GM18498 (cell line): ENCODE data around the gene SPRED3.
"Not testable (repeated sequence)": the region's sequence is repeated elsewhere in the genome, so short reads cannot be mapped to it uniquely, and the experiment has no call there.

Source experiments
- ATAC-seq: cut with Tn5 transposase; IDR thresholded peaks from one replicate; pipeline ENCODE4 v1.9.1; 2021; ENCODE audit warnings: mild to moderate bottlenecking, moderate library complexity; ENCODE audit not compliant: unreplicated experiment

SPRED3 gene

DNA sequence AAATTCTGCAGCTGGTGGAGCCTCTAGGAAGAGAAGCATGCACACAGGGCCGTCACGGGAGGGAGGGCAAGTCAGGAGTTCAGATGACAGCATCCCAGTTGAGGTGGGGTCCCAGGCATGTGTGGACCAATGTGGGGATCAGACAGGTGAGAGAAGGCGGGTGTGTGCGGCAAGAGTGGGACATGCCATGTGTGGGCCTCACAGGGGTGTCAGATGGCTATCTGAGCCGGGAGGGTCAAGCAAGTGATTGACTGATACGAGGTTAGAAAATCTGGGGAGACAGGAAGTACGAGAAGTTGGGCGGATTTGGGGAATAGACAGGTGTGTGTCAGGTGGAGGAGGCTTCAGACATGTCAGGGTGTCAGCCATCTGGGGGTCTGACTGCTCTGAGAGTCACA, 28.6 kb downstream of the SPRED3 start:
- ATAC-seq: no peak

DNA sequence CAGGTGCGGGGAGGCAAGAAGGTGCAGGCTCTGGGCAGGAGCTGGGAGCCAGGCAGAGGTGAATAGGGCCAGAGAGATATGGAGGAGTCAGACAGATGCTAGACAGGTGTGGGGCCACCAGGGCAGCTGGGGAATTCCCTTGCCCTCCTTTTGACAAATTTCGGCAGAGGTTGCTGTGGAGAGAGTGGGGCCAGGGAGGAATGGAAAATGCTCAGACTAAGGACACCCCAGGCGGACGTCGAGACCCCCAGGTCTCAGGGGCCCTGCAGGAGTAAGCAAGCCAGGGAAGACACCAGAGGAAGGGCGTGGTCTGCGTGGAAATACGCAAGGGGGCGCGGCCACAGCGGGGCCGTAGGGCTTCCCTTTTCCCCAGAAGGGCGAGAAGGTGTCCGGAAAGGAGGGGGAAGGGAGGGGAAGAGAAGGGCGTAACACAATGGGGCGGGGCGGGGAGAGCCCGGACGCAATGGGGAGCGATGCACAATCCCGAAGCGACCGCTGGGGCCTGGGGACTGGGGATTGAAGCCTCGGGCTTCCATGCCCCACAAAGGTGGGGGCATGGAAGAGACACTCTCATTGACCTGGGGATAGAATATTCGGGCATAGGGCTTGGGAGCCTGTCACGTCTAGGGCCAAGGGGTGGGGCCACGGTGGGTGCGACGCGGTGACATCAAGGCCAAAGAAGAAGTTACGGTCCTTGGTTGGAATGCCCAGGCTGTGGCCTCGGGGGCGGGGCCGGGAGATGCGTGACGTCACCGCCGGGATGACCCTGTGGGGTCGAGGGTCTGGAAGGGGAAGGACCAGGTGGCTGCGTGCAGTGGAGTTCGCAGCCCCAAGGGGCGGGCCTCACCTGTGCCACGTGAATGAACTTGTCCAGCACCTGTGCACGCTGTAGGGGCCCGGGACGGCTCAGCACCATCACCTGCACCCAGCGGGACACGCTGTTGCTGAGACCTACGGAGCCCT, 29.3 kb downstream of the SPRED3 start:
- ATAC-seq: no peak

GRCh38 chr19:38420935-38421334, 32.4 kb downstream of the SPRED3 start:
- no peak for ATAC-seq

DNA sequence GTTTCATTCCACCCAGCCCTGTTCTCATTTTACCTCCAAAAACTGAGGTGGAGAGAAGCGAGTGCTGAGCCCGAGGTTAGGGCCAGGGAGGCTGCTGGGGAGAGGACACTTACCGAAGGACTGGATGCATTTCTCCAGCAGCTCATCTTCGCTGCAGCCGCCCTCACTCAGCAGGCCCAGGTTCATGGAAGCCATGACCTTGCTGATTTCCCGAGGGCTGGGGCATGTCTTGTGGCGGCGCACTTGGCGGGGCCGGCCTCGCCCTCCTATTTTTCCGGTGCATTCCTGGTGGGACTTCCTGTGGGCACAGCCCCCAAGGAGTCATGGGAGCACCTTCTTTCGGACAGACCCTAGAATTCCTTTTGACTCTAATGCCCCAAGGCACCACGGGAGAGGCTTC, 33.4 kb downstream of the SPRED3 start:
- no peak for ATAC-seq

DNA sequence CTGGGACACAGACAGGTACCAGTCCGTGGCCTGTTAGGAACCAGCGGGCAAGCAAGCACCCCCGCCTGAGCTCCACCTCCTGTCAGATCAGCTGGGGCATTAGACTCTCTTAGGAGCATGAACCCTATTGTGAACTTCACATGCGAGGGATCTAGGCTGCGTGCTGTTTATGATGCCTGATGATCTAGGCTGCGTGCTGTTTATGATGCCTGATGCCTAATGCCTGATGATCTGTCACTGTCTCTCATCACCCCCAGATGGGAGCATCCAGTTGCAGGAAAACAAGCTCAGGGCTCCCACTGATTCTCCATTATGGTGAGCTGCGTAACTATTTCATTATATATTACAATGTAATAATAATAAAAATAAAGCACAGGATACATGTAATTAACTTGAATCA, 33.9 kb downstream of the SPRED3 start:
- ATAC-seq: no peak

GRCh38 chr19:38424272-38424671, 35.8 kb downstream of the SPRED3 start:
- no peak for ATAC-seq

DNA sequence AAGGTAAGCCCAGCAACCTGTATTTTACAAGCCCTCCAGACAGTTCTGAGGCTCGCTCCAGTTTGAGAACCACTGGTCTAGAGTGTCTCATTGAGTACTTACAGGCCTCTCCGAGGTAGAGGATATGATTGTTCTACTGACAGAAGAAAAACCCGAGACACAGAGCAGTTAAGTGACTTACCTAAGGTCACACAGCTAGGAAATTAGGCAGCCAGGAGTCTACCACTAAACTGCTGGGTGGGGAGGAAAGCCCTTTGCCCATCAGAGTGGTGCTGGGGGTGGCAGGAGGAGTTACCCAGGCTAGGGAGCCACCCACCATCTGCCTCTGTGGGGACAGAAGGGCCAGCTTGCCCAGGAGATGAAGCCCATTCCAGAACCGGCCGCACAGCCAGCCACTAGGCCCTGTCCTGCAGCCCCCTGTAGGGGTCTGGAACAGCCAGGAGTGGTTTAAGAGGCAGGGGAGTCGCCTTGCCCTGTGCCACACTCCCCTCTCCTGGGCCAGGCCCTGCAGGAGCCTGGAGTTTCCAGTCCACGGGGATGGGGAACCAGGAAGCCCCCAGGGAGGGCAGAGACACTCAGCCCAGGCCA, 36.8 kb downstream of the SPRED3 start:
- no peak for ATAC-seq

DNA sequence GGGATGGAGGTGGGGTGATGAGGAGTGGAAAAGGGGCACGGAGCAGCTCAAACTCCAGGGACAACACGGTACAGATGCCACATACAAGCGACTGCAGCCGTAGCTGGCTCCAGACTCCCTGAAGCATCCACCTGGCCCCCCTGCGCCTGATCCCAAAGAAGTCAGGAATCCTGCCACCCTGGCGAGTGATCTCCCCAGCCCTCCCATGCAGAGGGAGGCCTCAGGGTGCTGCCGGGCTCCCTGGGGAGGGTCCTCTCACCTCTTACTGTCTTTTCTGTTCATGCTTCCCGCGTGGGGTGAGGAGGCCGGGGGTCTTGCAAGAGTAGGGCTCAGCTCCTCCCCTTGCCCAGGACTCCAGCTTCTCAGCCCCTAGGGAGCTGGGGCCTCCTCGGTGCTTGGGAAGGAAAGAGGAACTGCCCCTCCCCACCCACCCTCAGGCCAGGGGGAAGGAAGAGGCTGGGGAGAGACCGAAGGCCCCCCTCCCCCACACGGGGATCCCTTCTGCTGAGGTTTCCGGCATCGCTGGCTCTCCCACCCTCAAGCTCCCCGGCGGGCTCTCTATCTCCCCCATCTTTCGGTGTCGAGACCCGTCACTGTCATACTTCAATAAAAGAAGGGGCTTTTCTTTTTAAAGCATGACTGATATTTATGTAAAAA, 37.4 kb downstream of the SPRED3 start, which contains the start of gene RASGRP4:
RASGRP4 (minus strand) TSS at position 410 of the 657 bp plus-strand sequence; CDS start at position 282, 128 bp downstream.
- no peak for ATAC-seq

- ATAC-seq: not testable (repeated sequence)
Measured at GRCh38 chr19:38427035-38427677, 38.7 kb downstream of the SPRED3 start.

GRCh38 chr19:38429055-38429810, 40.7 kb downstream of the SPRED3 start:
- no peak for ATAC-seq

GRCh38 chr19:38429811-38430156, 41.3 kb downstream of the SPRED3 start:
- no peak for ATAC-seq

- no peak for ATAC-seq
Measured at GRCh38 chr19:38430931-38431330, 42.4 kb downstream of the SPRED3 start.

GRCh38 chr19:38433268-38433733, 44.8 kb downstream of the SPRED3 start, which contains the start of gene RYR1:
TSS of gene RYR1 (plus strand) at chr19:38433691. CDS start at chr19:38433830, 139 bp downstream.
- no peak for ATAC-seq

DNA sequence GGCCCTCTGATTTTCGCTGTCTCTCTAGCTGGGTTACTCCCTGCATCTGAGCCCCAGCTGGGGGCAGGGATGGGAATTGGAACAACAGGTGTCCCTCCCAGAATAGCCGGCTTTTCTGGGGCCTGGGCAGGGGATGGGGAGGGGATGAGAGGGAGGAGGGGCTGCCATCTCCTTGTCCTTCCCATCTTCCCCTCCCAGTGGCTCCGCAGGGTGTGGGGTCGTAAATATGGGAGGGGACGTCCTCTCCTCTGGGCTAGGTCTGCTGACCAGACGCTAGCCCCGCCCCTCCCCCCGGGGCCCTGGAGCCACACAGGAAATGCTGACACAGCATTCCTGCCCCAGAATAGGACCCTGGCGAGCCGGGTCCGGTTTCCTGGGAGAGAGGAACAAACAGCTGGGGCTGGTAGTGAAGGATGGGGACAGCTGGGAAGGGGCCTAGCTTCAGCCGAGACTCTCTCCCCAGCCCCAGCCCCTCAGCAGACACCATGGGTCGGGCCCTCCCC, 46.1 kb downstream of the SPRED3 start:
- ATAC-seq: no peak

GRCh38 chr19:38437295-38437694, 48.8 kb downstream of the SPRED3 start:
- ATAC-seq: no peak

GRCh38 chr19:38437917-38438316, 49.4 kb downstream of the SPRED3 start:
- ATAC-seq: no peak

- no peak for ATAC-seq
Measured at GRCh38 chr19:38440592-38440991, 52.1 kb downstream of the SPRED3 start.

DNA sequence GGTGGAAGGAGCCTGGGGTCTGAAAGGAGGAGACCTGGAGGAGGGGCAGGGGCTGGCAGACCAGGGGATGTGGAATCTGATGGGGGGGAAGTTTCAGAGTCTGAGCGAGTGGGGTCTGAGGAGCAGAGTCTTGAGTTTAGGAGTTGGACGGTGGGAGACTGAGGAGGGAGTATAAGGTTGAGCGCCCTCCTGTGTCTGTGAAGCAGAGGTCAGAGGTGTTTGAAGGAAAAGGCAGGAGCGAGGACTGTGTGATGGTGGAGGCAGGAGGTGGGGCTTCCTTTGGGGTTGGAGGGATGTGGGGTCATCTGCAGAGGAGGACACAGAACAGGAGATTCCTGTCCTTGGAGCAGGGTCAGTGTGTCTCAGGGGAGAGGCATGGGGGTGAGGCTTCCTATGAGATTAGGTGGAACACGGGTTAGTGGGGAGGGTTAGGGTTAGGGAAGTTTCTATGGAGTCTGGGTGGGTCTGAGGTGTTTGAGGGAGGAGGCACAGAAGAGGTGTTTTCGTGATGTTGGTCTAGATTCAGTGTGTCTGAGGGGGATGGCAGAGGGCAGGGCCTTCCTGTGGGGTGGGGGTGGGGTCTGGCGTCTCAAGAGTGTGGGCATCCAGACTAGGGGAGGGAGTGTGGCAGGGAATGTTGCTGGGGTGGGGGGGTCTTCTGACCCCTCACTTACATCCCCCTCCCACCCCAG, 53.3 kb downstream of the SPRED3 start:
- ATAC-seq: no peak

GRCh38 chr19:38442736-38443135, 54.2 kb downstream of the SPRED3 start:
- ATAC-seq: no peak
